ENCODE data around the gene LDLRAD3. TPM values are rescaled to one million over a fixed set of nuclear protein-coding genes. Genes with fewer than 3 reads are reported as not detected.
"Not testable (repeated sequence)": the region's sequence is repeated elsewhere in the genome, so short reads cannot be mapped to it uniquely, and the experiment has no call there.

The LDLRAD3 gene
- total RNA-seq, 1 donor from 2014 or later: 3.9 TPM

DNA sequence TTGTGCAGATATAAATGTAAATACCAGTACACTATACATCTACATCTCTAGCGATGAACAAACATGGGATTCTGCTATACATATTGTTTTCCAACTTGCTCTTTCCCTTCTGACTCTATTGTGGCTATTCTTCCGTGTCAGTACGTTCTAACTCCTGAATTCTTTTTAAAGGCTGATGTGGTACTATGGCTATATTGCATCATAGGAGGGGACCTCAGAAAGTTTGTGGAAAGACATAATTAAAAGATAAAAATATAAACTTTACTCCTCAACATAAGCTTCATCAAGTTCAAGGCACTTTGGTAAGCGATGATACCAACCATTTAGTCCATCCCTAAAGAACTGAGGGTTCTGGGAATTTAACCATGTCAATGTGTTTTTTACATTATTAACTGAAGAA lies 72.8 kb downstream of the LDLRAD3 start:
- no peak for DNase-seq (ENCODE audit: low read depth)

DNA sequence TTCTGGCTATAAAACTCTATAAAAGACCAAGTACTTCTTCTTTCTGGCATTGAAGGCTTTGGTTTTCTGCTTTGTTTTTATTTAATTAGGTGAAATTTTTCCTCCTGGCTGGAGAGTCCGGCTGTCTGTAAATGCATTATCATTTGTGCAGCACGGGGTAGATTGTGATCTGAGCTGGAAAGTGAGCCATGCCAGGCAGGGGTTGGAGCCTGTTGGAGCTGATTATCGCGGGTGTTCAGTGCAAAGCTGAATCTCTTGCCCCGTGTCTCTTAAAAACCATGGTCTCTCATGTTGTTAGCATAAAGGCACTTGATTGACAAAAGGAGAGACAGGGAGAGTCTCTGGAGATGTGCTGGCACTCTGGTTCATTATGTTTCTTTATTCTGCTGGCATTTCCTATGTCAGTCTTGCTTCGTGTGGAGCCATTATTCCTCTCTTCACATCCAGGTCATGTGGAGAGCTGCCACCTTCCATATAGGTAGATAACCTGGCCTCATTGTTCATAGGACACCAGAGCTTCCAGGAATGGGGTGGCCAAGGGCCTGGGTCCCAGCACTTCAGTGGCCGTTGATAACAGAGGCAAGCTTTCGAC lies 75.2 kb downstream of the LDLRAD3 start:
- no peak for DNase-seq (ENCODE audit: low read depth)

DNA sequence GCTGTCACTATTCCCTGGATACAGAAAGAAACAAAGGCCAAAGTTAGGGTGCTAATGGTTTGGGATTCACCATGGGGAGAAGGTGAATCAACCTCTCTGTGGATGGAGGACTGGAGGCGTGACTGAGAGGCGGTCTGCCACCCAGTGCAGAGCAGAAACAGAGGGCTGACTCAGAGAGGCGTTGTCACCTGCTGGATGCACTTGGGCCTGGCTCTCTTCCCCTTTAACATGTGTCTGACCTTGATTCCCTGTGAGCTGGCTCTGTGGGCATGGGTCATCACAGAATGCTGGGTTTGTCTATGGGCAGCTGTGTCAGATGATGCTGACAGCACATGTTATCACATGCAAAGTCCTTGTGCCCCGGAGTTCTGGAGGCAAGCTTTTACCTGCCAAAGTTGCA lies 75.9 kb downstream of the LDLRAD3 start:
- no peak for DNase-seq (ENCODE audit: low read depth)

DNA sequence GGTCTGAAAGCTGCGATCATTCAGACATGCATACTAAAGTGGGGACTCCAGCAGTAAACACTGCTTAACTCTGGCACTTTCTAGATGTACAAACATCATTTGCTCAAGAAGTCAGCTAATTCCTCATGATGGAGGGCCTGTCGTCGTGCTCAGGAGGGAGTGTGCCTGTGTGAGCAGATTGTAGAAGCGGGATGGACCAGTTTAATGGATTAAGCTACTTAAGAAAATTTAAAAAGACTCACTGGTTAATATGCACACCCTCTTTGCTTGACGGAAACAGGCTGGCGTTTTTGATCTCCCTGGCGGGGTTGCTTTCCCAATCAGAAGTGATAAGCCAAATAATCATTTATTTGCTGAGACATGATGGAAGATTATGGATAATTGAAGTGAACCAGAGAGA lies 79.0 kb downstream of the LDLRAD3 start:
- DNase-seq (ENCODE audit: low read depth): no peak

DNA sequence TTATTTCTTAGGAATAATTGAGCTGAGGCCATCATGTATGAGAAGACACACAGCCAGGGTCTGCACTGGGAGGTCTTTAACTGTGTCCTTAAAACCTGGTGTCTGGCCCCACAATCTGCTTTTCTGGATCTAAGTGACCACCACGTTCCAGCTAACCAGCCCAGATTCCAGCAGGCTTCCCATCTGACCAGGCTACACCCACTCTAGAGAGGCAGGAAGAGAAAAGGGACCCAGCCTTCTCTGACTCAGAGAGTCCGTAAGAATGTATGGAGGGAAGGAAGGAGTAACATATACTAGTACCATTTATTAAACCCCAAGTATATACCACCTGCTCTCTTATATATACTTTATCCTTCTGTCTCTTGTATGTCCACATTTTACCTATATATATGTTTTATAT lies 80.1 kb downstream of the LDLRAD3 start:
- DNase-seq (ENCODE audit: low read depth): no peak

DNA sequence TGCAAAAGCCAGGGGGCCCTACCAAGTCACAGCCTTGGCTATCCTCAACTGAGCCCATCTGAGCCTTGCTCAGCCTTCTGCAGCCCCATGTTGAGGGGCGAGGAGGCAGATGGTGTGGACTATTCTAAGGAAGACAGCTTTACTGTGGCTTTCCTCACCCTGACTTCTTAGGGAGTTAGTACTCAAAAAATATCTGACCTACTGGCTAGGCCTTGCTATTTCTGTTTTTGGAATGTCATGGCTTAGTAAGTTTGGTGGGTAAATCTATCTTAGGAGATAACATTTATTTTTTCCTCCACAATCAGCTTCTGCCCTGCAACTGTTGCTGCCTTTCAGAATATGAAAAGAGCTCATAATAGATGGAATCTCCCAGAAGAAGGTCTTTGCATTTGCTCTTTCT lies 80.9 kb downstream of the LDLRAD3 start:
- DNase-seq (ENCODE audit: low read depth): no peak

DNA sequence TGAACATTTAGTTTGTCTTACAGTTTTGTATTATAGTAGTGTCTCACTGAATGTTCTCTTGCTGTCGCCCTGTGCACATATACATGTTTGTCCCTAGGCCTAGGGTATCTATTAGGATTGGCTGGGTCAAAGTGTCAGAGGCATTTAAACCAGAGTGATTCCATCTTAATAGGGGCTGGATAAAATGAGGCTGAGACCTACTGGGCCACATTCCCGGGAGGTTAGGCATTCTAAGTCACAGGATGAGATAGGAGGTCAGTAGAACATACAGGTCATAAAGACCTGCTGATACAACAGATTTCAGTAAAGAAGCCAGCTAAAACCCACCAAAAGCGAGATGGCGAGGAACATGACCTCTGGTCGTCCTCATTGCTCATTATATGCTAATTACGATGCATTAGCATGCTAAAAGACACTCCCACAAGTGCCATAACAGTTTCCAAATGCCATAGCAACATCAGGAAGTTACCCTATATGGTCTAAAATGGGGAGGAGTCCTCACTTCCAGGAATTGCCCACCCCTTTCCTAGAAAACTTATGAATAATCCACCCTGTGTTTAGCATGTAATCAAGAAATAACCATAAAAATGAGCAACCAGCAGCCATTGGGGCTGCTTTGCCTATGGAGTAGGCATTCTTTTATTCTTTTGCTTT lies 82.6 kb downstream of the LDLRAD3 start:
- DNase-seq (ENCODE audit: low read depth): no peak

DNA sequence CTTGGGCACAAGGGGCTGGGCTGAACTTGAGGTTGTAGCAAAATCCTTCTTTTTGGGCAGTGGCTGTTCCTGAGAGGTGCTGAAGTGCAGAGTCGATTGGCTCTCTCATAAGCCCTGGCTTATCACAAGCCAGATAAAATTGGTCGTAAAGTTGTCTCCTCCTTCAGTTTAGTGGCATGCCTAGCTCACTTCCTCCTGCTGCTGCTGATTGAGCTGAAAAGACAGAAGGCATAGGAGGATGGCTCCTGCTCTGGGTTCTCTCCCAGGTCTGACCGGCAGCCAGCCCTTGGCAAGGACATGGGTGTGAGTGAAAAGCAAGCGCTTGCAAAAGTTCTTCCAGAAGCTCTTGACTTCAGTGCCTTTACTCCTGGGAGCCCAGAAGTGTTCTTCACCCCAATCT lies 83.9 kb downstream of the LDLRAD3 start:
- DNase-seq (ENCODE audit: low read depth): no peak

DNA sequence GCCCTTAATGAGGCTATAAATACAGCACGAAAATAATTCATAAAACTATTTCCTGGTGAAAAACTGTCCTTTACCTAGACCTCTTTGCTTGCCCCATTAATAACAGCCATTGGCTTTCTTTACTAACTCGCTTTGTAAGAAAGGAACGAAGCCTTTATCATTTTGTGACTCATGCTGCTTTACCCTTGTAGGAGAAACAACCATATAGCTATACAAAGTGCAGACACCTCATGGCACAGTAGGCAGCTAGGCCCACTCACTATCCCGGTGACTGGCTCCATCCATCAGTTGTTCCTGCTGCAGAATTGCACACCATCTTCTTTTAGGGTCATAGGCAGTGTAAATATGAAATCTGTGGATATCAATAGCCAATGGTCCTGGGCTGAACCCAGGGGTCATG lies 85.8 kb downstream of the LDLRAD3 start:
- DNase-seq (ENCODE audit: low read depth): no peak

DNA sequence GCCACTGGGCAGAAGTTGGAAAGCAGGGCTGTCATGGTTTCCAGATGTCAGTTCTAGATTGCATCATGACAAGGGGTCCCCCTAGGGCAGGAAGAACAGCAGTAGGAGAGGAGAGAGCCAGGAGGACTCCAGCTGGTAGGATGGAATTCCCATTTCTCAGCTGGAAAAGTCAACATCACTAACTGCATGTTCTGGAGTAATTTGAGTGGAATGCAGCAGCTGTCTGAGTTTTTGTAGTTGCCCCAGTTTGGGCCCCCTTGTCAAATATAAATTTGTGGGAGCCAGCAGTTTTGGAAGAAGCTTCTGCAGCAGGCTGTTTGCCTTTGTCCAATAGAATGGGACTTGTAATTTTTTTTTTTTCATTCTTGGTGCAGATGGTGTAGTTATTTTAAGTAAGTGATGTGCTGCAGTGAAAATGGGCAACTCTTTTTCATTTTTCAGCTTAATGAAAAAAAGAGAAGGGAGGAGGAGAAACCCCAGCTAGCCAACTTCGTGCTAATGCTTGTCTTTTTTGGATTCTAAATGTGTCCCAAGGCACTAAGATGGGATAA lies 86.9 kb downstream of the LDLRAD3 start:
- no peak for DNase-seq (ENCODE audit: low read depth)

DNA sequence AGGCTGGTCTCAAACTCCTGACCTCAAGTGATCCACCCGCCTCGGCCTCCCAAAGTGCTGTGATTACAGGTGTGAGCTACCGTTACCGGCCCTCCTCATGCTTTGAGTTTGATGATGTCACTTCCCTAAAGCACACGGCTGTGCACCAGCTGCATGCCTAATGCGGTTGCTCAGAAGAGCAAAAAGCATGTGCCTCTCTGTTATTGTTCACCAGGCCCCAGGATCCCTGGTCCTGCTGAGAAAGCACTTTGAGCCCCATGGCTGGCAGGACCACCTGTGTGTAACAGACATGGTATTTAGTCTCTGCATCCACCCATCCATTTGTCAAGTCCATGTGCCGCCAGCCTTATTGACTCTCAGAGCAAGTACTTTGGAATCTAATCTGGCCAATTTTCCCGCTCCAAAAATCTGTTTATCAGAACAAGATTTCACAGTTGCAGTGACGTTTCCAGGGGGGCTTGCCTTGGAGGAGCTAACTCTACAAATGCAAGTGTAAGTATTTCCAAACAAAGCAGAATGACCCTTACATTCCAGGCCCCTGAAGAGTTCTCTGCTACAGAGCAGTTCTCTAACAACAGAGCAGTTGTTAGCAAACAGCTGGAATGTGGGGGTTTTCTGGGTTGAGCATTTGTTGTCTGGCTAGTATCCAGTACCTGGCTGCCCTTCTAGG lies 89.4 kb downstream of the LDLRAD3 start:
- DNase-seq (ENCODE audit: low read depth): no peak

DNA sequence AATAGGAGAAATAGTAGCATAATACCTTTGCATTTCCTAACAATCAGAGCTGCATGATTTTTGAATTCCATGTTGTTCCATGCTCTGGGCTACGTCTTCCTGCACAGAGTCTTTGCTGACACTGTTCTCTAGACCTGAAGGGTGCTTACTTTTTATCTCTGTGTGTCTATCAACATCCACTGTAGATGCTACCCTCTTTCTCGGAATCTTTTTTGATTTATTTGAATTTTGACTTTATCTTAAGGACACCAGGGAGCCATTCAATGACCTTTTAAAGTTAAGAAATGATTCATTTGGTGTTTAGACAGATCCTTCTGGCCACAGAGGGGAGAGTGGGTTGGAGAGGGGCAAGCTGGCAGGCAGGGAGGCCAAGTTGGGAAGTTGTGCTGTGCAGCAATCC lies 90.1 kb downstream of the LDLRAD3 start:
- DNase-seq (ENCODE audit: low read depth): no peak

DNA sequence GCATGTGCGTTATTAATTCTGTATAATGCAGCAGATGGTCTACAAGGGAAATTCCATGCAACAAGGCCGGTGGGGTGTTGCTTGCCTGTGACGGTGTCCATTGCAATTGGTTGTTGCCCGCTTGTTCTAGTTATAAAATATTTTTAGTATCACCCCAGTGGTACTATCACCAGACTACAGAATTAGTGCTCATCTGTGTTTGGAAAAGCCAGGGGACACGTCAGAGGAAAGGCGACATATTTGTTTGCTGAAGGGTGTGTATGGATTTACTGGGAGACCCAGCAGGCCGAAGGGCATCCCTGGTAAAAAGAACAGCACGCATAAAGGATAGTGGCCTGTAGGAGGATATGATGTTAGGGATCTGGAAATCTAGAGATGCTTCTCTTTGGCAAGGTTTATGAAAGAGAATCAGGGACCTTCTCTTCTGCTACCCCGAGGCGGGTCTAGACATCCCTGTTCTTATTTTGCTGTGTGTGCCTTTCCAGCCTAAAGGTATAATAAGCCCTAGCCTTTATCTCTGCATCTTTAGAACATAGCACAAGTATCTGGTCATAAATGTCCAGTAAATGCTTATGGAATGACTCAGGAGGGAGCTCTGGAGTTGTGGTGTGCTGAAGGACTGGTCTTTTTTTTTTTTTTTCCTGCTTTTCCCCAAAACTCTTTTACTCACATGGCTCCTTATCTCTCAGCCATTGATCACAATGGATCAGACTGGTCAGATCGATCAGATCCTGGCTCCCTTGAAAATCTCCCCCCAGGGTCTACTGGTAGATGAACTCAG lies 90.9 kb downstream of the LDLRAD3 start:
- peak; percentile 78 for DNase-seq (ENCODE audit: low read depth)

DNA sequence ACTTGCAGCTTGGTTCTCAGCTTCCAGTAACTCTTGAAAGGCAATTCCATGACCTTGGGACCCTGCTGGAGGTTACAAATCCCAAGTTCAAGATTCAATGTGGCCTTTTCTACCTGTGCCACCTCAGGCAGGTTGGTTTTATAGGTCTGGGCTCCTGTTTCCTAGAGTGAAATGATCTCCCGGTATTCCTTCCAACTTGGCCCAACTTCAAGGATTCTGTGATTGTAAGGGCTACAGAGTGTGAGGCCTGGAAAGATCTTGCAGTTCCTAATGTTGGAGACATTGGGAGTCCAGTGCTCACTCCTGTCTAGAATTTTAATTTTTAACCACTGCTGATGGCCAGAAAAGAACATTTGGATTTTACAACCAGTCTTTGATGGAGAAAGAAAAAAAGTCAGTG lies 91.6 kb downstream of the LDLRAD3 start:
- peak; percentile 13 for DNase-seq (ENCODE audit: low read depth)

DNA sequence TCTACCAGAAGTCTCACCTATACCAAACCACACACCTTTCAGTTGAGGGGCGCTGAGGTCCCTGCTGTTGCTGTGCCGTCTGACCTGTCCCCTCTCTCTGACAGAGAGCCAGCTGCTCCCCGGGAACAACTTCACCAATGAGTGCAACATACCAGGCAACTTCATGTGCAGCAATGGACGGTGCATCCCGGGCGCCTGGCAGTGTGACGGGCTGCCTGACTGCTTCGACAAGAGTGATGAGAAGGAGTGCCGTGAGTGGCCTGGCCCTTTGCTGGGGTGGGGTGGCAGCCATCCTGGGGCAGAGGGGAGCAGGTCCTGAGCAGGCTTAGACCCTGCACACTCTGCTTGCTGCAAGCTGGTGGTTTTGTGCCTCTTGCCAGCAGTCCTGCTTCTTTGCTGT lies 92.1 kb downstream of the LDLRAD3 start:
- no peak for DNase-seq (ENCODE audit: low read depth)

DNA sequence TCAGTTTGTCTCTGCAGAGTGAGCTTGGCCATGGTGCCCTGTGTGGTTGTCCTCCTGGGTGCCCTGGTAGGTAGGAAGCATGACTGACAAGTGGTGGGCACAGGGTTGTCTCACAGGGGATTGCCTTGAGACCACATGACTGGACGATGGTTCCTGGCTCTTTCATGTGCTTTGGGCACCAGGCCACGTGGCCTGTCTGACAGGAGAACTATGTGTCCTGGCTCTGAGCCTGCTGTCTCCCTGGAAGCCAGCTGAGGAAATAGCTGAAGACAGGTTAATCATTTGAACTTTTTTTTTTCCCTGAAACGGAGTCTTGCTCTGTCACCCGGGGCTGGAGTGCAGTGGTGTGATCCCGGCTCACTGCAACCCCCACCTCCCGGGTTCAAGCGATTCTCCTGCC lies 93.2 kb downstream of the LDLRAD3 start:
- peak; percentile 92 for DNase-seq (ENCODE audit: low read depth)

DNA sequence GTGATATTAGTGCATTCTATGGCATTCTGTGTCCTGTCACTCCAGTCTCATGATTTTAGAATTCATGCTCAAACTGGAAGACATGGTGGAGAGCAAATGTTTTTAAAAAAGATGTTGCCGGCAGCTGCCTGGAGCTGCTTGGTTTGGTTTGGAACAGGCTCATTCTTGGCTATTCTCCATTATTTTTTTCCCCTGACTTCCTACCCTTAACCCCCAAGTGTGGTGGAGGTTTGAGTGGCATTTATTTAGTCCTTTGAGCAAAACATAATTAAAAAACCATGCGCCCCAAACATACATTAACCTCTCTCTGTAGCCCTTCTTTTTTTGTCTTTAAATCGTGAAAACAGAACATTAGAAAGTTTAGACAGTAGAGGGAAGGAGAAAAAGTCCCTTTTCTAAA lies 94.7 kb downstream of the LDLRAD3 start:
- no peak for DNase-seq (ENCODE audit: low read depth)

DNA sequence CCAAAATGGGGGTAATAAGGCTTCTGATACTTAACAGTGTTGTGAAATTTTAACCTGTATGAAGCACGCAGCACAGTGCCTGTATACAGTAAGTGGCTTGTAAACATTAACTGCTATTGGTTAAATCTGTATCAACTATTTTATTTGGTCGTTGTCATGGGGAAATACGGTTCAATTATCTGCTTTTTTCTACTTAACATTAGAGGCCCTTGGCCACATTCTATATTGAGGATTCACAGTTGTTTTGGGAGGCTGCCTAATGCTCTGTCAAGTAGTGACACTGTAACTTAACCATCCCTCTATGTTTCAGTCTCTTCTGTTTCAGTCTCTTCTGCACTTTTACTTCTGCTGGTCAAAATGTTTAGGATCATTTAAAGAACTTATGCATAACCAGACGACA lies 95.6 kb downstream of the LDLRAD3 start:
- DNase-seq (ENCODE audit: low read depth): peak; percentile 42

DNA sequence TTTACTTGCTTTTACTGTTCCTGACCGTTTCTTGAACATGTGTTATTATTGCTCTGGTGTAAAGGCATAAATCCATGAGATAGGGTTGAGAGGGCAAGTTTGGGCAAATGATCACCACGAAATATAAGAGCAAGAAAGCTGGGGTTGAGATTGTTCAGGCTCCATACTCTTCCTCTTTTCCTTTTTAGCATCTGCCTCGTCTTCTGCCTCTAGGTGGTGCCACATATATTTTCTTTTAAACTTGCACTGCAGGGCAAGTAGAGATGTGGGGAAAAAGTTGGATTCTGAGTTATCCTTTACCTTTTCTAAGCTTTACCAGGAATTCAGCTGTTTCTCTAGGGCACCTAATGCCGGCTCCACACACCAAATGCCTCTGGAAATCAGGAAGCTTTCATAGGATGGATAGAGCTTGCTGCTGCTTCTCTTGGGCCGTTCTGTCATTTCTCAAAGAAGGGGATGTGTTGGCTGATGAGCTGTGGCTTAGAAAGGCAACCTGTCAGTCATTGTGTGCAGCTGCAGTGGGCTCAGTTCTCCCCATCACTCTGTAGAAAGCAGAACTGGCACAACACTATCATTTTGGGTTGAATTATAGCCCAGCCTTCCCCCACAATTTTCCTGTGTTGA lies 98.2 kb downstream of the LDLRAD3 start:
- DNase-seq (ENCODE audit: low read depth): no peak

DNA sequence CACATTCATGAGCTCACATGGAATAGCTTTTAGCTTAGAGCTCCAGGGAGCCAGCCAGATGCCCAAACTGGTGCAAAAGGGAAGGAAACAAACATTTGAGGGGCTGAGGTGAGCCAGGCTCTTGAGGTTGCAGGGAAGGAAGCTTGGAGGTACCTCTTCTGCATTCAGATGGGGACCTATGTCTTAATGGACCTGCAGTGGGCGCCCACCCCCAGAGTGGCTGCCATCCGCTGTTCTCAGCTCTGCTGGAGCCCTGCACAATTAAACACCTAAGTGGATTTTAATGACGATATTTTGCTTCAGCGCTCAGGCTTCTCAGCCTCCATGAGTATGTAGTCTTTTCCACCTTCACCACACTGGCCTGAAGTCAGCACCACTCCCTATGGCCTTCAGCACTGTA lies 100.8 kb downstream of the LDLRAD3 start:
- no peak for DNase-seq (ENCODE audit: low read depth)

DNA sequence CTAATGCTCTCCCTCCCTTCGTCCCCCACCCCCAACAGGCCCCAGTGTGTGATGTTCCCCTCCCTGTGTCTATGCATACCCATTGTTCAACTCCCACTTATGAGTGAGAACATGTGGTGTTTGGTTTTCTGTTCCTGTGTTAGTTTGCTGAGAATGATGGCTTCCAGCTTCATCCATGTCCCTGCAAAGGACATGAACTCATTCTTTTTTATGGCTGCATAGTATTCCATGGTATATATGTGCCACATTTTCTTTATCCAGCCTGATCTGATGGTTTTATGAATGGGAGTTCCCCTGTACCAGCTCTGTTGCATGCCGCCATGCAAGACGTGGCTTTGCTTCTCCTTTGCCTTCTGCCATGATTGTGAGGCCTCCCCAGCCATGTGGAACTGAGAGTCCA lies 102.1 kb downstream of the LDLRAD3 start:
- not testable (repeated sequence) for DNase-seq (ENCODE audit: low read depth)

DNA sequence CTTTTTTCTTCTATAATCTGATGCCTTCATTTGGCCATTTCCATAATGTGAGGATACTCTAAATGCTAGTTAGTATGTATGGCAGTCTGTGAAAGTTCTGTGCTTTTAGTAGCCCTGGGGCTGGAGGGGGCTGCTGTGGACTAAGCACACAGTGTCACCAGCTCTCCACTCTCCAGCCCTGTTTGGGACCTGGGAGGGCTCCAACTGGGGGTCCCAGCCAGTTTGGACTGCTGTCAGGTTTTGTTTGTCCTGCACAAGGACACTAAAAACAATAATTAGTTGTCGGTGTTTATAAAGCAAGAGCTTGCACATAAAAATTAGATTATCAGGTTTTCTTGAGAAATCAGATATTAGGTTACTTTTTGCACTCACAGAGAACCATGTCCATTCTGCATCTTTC lies 103.1 kb downstream of the LDLRAD3 start:
- DNase-seq (ENCODE audit: low read depth): no peak
